ENCODE results near the gene MYH15.

Gene MYH15

GRCh38 chr3:108509263-108509662 is 1.1 kb downstream of the MYH15 start:
- no peak for DNase-seq

DNA sequence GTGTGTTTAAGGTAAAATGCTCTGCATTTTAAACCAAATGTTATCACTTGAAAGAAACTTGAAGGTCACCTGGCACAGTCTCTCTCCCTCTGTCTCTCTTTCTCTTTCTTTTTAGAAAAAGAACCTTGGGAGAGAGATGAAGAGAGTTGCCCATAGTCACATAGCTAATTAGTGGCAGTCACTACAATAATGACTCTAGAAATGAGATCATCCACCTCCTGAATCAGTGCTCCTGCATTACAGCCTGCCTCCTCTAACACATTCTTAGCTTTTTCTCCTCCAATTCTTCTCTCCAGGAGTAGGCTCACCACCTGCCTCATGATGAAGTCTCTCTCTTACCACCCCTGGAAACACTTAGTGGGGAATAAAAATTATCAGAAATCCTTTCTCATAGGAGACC is 2.5 kb downstream of the MYH15 start:
- DNase-seq: no peak

- DNase-seq: no peak
Observed at GRCh38 chr3:108505811-108506210, 4.6 kb downstream of the MYH15 start.

GRCh38 chr3:108503722-108504121 is 6.7 kb downstream of the MYH15 start:
- DNase-seq: no peak

GRCh38 chr3:108501535-108501934 is 8.9 kb downstream of the MYH15 start:
- DNase-seq: no peak

DNA sequence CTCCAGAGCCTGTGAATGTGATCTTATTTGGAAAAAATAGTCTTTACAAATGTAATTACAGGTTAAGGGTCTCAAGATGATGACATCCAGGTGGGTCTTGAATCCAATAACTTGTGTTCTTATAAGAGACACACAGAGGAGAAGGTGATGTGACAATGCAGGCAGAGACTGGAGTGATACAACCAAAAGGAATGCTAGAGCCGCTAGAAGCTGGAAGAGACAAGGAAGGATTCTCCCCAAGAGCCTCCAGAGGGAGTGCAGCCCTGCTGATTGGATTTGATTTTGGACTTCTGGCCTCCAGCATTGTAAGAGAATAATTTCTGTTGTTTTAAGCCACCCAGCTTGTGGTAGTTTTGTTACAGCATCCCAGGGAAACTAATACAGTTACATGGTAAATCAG is 9.7 kb downstream of the MYH15 start:
- no peak for DNase-seq

- DNase-seq: no peak
Observed at GRCh38 chr3:108497271-108497670, 13.1 kb downstream of the MYH15 start.

GRCh38 chr3:108495717-108496116 is 14.7 kb downstream of the MYH15 start:
- DNase-seq: no peak

DNA sequence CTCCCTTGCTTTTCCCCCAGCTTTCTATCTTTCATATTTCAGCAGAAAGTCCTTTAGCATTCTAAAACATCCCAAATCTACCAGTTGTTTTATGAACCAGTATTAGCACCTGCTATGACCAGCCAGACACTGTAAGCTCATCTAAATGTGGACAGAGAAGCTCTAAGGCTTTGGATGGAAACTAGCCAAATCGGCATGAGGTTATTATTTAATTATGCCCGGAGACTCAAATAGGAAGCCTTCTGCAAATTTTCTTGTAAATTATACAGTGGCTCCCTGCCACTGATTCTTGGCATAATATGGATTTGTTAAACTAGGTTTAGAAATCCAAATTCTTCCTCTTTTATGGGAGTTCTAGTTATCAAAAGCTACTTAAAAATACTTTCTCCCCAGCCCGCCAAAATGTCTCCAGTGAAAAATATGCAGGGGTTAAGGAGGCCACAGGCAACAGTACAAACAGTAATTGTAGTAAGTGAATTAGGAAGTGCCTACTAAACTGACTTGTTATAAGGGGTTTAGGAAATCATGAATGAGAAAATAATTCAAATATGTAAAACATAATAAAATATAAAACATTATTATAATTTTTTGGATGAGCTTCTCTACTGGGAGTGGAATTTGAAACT is 15.4 kb downstream of the MYH15 start:
- no peak for DNase-seq

- DNase-seq: no peak
Observed at GRCh38 chr3:108493862-108494261, 16.5 kb downstream of the MYH15 start.

DNA sequence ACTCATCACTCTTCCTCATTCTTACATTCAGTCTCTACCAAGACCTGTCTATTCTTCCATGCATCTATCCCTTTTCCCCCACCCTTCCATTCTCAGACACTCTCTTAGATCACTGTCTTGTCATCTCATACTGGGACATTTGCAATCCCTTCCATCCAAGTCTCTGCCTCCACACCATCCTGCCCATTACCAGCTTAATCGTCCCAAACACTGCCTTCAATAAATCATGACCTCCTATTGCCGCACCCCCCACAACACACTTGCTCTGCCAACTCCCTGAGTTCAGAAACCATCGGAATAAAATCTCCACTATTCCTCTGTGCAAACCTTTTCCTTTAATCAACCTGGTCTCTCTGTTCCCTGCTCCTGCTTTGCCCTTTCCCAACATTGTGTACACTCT is 18.9 kb downstream of the MYH15 start:
- DNase-seq: no peak

DNA sequence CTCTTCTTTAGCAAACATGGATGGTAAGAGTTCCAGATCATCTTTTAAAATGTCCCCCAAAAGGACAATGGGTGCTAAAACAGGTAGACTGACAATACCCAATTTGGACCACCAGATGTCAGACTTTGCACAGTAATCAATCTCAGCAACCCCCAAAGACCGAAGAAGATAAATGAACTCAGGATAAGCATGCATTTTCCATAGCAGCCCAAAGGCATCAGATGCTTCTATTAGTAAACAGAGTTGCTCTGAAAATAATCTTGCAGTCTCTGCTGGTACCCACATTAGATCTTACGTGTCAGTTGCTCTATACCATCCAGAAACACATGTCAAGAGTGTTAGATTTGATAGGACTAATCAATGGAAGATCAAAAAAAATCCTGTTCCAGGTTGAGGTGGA is 20.6 kb downstream of the MYH15 start:
- peak; percentile 12 to 15 for DNase-seq

DNA sequence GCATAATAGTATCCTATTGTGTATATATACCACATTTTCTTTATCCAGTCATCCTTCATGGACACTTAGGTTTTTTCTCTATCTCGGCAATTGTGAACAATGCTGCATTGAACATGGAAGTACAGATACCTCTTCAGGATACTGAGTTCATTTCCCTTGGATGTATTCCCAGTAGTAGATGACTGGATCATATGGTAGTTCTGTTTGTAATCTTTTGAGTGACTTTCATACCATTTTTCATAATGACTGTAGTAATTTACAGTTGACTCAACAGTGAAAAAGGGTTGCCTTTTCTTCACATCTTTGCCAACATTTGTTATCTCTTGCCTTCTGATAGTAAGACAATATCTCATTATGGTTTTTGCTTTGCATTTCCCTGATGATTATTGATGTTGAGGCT is 21.8 kb downstream of the MYH15 start:
- no peak for DNase-seq

GRCh38 chr3:108487439-108487838 is 23.0 kb downstream of the MYH15 start:
- no peak for DNase-seq

DNA sequence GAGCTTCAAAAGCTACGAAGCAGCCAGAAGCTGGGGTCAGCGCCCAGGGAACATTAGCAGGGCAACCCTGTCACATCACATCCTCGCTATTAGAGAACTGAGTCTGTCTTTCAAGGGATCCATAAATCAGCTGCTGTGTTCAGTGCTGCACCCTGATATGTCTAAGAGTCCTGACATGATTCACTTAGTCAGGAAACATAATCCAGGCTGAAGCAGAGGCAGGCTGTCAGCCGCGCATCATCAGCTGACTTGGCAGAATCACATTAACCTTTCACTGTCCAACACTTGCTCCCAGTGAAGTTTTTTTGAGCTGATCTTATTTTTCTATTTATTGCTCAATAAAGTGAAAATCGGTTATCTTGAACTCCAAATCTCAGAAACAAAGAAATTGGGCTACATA is 23.5 kb downstream of the MYH15 start:
- no peak for DNase-seq

DNA sequence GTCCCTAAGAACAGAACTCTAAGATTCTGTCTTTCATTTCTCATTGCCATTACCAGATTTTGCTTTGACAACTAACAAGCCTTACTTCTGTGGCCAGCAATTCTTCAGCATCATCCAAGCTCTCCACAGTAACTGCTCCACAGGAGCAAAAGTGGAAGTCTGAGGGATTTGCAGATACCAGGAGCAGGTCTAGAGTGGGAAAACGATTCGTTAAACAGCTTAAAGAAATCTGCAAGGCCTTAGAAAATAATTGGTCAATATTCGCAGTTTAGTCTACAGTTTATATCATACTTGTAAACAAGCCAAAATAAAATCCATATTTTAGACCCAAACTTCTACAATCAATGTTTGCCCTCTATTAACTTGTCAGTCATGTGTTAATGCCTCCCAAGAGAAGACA is 24.1 kb downstream of the MYH15 start:
- DNase-seq: no peak

DNA sequence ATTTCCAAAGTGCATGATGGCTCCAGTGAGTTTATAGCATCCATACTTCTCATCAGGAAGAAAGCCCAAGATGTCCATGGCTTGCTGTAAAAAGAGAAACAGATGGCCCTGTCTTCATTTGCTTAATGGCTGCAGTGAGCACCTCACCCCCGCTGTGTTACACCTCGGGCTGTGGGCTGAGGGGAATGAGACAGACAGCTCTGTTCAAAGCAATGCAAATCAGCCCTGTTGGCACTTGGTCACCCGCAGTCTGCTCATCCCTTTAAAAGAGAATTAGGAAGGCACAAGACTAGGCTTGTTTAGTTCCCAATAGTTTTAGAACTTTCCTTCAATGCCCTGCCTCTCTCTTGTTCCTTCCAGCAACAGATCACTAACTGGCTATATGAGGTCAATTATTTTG is 25.2 kb downstream of the MYH15 start:
- no peak for DNase-seq

DNA sequence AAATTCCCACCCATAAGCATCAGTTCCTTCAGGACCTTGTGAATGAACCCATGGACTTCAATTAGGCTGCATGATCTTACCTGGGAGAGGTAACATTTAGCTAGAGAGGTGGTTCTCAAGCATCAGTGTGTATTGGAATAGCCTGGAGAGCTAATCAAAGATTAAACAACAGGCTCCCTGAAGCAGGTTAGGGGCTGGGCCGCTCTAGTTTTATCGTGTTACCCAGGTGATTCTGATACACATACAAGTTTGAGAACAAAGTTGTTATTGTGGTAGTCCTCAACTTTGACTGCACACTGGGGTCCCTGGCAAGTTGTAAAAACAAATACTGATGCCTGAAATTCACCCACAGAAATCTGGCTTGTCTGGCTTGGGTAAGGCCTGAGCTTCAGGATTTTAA is 31.2 kb downstream of the MYH15 start:
- DNase-seq: no peak

DNA sequence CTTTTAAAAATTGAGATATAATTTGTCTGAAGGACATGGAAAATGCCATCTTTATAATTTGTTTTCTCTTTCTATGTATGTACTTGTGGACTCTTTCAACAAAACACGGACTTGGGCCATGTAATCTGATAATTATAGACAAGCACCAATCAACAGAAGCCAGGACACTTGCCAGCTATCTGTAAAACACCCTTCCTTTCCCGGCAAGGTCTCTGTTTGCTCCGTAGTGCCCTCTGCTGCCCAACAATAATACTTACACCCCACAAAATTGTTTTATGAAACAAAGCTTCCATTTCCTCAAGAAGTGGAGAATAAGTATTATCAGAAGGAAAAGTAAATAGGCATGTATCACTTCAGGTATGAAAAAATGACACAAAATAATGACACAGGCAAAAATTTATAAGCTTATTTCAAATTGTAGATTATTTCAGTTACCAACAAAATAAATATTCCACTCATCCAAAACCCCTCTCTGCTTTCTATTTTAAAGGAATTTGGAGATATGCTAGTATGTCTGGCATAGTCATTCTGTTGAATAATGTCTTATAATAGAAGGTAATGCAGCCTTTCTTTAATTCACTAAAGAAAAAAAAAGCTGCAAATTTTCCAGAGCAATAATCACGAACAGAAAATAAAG is 32.8 kb downstream of the MYH15 start:
- DNase-seq: peak; percentile 49 to 51

- DNase-seq: no peak
Observed at GRCh38 chr3:108475220-108475782, 35.1 kb downstream of the MYH15 start.

DNA sequence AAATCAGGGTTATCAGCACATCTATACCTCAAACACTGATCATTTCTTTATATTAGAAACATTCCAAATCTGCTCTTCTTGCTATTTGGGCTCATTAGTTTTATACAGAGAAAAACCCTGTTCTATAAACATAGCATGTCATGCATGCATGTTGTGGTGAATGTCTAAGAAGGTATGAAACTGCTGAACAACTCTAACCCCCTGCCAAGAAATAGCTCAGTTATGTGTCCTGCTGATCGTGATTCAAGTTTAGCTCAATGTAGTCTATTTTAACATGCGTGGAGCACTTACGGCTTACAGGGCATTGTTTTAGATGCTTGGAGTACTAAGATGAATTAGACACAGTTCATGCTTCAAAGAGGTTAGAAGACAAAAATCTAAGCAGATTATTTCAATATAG is 35.8 kb downstream of the MYH15 start:
- DNase-seq: no peak

DNA sequence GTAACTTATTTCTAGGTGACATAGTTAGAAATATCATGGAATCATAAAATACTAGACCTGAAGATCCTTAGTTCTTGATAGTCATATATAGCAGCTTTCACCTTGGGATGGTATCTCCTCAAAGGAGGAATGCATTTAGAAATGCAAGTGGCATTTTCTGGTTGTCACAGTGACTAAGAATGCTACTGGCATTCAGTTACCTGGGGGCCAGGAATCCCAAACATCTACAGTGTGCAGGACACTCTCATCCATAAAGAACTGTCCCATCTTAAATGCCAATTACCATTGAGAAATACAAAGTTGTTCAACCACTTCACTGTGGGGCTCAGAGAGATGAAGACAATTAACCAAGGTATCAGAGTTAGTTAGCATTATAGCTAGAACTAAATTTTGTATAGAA is 36.7 kb downstream of the MYH15 start:
- DNase-seq: no peak

DNA sequence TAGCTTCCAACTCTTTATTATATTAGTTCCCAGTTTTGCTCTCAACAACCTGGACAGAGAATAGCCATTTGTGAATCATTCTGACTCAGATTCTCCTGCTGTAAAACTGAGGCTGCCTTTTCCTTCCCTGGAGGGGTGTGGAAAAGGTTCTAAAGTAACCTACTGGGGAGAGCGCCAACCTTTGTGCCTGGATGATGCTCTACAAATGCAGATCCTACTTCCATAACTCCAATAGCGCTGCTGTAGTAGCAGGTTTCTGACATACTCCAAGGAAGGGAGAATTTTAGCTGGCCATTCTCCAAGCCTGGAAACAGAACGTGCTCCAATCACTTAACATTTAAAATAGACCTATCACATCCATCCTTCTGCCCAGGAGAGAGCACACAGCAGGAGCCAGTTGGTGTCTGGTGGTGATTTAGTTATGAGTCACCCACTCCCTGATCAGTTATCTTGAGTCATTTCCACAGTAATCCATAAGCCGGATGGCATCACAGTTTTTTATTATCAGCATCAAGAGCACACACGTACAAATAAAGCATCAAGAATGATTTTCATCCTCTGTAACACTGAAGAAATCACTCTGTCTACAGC is 38.3 kb downstream of the MYH15 start:
- DNase-seq: no peak

GRCh38 chr3:108471426-108471825 is 39.0 kb downstream of the MYH15 start:
- DNase-seq: no peak
